NCI-H345 (cell line): ENCODE data around the gene TJP1.
"Not testable (repeated sequence)": the region's sequence is repeated elsewhere in the genome, so short reads cannot be mapped to it uniquely, and the experiment has no call there.

ENCODE experiments used
- DNase-seq: peaks from one replicate; lab custom pipeline; 2025; lab: John Stamatoyannopoulos, UW

TJP1 gene

GRCh38 chr15:29838352-29839010, 16.2 kb upstream of the TJP1 start:
- DNase-seq = no peak

GRCh38 chr15:29835301-29835700, 13.0 kb upstream of the TJP1 start:
- DNase-seq = no peak

GRCh38 chr15:29832709-29833108, 10.4 kb upstream of the TJP1 start:
- DNase-seq = no peak

GRCh38 chr15:29826908-29827820, 4.9 kb upstream of the TJP1 start:
- no peak for DNase-seq

- no peak for DNase-seq
Measured at GRCh38 chr15:29825227-29825626, 3.0 kb upstream of the TJP1 start.

- DNase-seq = no peak
Measured at GRCh38 chr15:29822684-29823459, 604 bp upstream of the TJP1 start.

- peak; percentile 44 for DNase-seq
Measured at GRCh38 chr15:29821416-29822099, 710 bp downstream of the TJP1 start.

GRCh38 chr15:29820394-29821154, 1.7 kb downstream of the TJP1 start:
- no peak for DNase-seq

- DNase-seq = no peak
Measured at GRCh38 chr15:29819979-29820378, 2.3 kb downstream of the TJP1 start.

GRCh38 chr15:29818141-29818540, 4.1 kb downstream of the TJP1 start:
- DNase-seq = no peak

- not testable (repeated sequence) for DNase-seq
Measured at GRCh38 chr15:29817455-29817854, 4.8 kb downstream of the TJP1 start.

- DNase-seq = no peak
Measured at GRCh38 chr15:29815000-29815710, 7.1 kb downstream of the TJP1 start.

- DNase-seq = no peak
Measured at GRCh38 chr15:29813009-29813408, 9.3 kb downstream of the TJP1 start.

GRCh38 chr15:29812384-29812694, 9.9 kb downstream of the TJP1 start:
- DNase-seq = no peak

- no peak for DNase-seq
Measured at GRCh38 chr15:29811691-29812383, 10.4 kb downstream of the TJP1 start.

GRCh38 chr15:29805708-29806104, 16.6 kb downstream of the TJP1 start:
- DNase-seq = no peak

GRCh38 chr15:29805043-29805707, 17.1 kb downstream of the TJP1 start:
- DNase-seq = no peak

GRCh38 chr15:29802411-29802810, 19.9 kb downstream of the TJP1 start:
- DNase-seq = no peak

- no peak for DNase-seq
Measured at GRCh38 chr15:29800491-29801366, 21.5 kb downstream of the TJP1 start.
